NCI-H1417 (cell line): ENCODE data around the gene TMEM184C.

Source experiments
- DNase-seq, 3 experiments: peaks; one replicate each; lab custom pipeline; 2025; lab: John Stamatoyannopoulos, UW

TMEM184C gene

DNA sequence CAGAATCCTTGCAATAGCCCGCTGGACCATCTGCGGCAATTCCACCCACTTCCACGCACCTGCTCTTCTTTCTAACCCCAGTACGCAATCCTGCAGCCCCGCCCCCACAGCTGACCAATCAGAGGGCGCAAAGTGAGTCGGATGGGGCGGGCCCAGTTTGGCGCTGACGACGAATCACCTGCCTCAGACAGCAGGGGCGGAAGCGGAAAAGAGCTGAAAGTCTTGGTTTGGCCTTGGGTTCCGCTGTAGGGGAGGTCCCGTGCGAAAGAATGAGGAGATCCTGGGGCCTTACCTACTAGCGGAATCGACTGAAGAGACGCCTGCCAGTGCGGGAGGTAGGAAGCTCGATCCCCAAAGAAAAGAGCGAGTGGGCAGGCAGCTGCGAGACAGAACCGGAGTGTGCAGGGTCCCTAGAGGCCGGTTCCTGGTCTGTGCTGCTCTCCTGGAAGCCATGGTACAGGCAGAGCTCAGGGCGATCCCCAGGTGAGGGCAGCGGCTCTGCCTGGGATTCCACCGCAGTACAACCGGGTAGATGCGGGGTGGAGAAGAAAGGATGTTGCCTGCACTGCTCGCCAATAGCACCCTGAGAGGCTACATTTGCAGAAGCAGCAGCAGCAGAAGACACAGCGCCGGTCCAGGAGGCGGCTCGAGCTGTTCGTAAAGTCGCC, at the start of gene TMEM184C:
TMEM184C (plus strand) TSS at position 225 of the 668 bp plus-strand sequence. CDS start 560 bp downstream, outside the sequence.
- peak; percentile 92 to 98 (median 98) for DNase-seq

- no peak for DNase-seq
Measured at GRCh38 chr4:147570616-147571015, 46.6 kb upstream of the TMEM184C start.

GRCh38 chr4:147571036-147571770, 46.0 kb upstream of the TMEM184C start:
- no peak for DNase-seq

GRCh38 chr4:147576084-147576483, 41.1 kb upstream of the TMEM184C start:
- no peak for DNase-seq

DNA sequence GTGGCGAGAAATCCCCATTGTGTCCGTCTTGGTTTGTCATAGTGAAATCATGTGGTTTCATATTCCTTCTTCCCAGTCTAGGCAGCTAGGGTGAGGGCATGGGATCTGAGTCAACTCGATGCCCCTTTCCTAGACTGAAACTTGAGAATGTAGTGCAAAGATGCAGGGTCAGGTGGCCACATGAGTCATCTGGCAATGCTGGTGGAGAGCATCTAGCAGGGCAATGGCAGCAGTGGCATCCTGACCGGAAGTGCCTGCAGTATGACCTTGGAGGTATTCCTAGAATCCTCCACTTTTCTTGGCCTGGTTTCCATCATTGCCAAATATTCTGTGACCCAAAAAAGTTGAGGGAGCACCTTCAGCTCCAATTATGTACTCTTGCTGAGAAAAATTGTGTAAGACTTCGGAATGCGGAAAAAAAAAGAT, 39.1 kb upstream of the TMEM184C start:
- DNase-seq = no peak

GRCh38 chr4:147578593-147578992, 38.6 kb upstream of the TMEM184C start:
- no peak for DNase-seq

GRCh38 chr4:147580396-147580795, 36.8 kb upstream of the TMEM184C start:
- DNase-seq = no peak

GRCh38 chr4:147581606-147582350, 35.4 kb upstream of the TMEM184C start:
- no peak for DNase-seq

GRCh38 chr4:147582386-147583060, 34.7 kb upstream of the TMEM184C start:
- DNase-seq = no peak

DNA sequence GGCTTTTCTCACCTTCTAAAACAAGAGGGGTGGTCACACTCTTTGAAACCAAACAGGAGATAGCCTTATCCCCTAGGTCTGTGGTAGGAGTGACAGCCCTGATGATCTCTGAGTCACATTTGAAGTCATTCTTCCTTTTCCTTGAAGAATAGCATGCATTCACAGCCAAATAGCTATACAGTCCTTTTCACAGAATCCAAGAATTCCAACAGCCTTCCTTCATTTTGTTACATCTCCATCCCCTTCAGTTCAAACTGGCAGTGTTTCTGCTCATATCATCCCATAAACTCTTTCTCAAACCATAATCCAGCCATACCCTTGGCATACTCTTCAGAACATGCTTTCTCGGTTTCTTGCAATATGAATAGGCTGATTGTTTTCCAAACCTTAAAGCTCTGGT, 33.3 kb upstream of the TMEM184C start:
- DNase-seq = no peak

- DNase-seq = no peak
Measured at GRCh38 chr4:147586032-147586431, 31.2 kb upstream of the TMEM184C start.

- DNase-seq = no peak
Measured at GRCh38 chr4:147586637-147587036, 30.6 kb upstream of the TMEM184C start.

DNA sequence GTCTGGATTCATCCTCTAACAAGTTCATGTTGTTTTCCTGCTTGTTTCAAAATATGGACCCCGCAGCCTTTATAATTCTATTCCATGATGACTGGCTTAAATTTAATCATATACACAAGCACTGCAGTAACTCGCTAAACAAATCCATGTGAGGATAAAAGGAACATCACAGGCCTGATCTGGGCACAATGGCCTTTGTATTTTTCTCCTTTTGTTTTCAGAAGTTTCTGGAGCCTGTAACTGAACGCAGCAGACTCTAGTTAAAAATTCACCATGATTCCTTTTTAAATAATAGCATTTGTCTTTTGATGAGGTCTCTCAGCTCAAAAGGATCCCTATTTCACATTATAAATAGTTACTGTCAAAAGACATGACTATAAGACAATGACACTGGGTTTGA, 30.2 kb upstream of the TMEM184C start:
- no peak for DNase-seq

GRCh38 chr4:147589586-147589985, 27.6 kb upstream of the TMEM184C start:
- no peak for DNase-seq

GRCh38 chr4:147590249-147590920, 26.8 kb upstream of the TMEM184C start:
- DNase-seq = peak; percentile 9 to 78 (median 22)

GRCh38 chr4:147591106-147591505, 26.1 kb upstream of the TMEM184C start:
- no peak for DNase-seq

DNA sequence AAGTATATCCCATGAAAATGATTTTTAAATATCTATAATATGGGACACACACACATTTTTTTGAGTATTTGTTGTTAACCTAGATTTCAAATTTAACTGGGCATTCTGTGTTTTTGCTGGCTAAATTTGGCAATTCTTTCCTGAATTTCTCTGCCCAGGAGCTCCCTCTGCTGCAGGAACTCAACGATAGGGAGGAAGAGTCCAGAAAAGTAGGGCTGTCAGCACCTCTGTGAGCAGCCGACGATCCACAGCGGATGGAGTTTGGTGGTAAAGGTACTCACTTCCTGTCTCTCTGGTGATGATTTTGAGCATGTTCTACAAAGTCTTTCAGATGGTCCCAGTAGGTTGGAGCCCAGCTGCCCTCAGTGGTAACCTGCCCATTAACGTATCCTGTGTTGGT, 23.1 kb upstream of the TMEM184C start:
- no peak for DNase-seq

DNA sequence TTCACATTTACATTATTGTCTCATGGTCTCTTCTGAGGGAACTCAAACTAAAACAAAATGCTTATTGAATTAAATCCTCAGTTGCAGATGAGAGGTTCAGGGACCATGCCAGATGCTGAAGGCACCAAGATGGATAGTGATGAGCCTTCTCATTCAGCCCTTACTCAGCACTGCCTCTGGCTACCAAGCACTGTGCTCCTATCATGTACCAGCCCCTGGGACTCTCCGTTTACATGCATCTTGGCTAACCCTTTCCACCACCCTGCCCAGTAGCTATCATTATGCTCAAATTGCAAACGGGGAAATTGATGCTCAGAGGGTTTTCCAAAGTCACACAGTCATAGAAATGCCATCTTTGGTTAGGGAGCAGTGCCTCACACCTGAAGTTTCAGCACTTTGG, 22.6 kb upstream of the TMEM184C start:
- DNase-seq = no peak

DNA sequence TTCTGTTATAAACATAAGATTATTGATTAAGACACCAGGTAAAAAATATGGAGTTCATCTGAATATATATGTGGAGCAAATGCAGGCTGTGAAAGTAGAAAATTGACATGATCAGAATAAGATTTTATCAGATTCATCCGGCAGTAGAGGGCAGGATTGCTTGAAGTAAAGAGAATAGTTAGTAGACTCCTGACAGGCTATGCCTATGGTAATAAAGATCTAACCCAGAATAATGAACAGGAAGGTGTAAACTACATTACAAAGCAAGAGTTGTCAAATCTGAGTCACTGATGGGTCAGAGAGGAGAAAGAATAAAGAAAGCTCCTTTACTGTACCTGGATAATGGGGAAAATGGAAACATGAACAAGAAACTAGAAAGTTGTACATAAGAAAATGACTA, 20.8 kb upstream of the TMEM184C start:
- peak in 1 of 3 experiments; percentile 16 for DNase-seq

- peak in 2 of 3 experiments; percentile 1 to 32 for DNase-seq
Measured at GRCh38 chr4:147596981-147597380, 20.2 kb upstream of the TMEM184C start.

DNA sequence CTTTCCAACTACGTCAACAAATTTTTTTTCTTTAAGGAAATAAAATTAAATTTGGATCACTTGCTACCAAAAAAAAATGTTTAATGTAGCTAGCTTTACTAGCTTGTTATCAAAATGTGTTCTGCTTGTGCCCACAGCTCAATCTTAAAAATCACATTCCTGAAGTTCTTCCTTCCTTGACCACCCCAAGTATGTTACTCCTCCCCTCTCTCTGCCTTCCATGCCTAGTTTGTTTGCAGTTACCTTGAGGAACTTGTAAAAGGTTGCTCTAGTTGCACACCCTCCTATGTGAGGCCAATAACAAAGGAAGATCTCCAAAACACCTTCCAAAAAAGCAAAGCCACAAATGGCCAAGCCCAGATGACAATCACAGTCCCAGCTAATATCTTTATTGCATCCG, 19.6 kb upstream of the TMEM184C start:
- DNase-seq = no peak

DNA sequence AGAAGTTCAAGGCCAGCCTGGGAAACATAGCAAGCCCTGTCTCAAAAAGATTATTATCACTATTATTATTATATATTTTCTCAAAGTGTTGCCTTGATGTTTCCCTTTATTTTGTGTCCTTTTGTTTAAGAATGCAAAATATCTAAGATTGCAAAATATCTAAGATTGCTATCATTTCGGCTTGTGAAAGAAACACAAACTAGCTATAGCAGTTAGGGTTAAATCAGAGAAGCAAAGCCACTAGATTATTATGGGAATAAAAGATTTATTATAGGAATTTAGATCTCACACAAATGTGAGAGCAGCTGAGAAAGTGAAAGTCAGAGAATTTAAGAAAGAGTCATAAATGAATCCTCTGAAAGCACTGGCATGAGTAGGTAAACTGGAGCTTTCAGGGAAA, 18.0 kb upstream of the TMEM184C start:
- DNase-seq = no peak
